Measurements from ENCODE around the gene PAPOLA.
"Not testable (repeated sequence)": the region's sequence is repeated elsewhere in the genome, so short reads cannot be mapped to it uniquely, and the experiment has no call there.

PAPOLA gene

DNA sequence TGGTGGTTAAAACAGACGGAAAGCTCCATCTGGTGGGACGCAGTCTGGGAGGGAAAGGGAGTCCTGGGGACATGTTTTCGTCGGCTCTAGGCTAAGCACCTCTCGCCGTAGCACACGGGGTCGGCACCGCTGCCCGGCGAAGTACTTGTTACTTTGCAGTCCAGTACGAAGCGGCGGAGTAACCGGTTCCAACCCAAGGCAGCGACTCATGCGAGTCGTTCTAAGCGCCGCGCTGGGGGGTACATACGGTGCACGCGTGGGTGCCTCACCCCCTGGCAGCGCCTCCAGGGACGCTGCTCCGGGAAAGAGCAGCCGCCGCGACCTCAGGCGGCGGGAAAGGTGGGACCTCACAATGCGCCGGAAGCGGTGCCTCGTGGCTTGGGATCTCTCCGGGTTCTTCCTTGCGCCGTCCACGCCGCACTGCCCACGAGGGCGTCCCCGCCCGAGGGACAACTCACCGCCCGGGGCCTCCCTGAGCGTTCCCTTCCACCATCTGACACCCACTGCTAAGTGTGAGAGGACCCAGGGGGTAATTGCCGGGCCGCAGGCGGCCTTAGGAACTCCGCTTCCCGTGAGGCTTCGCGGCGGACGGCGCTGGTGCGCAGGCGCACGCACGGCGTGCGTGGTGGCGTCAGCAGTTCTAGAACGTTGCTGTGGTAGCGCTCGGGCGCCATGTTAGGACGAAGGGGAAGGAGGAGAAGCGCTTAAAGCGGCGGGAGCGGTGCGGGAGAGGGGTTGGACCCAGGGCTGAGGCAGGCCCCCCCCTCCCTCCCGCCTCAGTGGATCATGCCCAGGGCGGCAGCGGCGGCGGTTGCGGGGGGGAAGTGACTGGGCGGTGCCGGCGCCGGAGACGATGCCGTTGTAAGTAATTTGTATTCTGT is at the start of gene PAPOLA:
Gene PAPOLA (plus strand): TSS at position 643 of the 881 bp plus-strand sequence. CDS start 211 bp downstream, at position 854.
- in situ Hi-C loops (cut with MboI; ENCODE audit: low sequenced_read_pairs): no loop called here

DNA sequence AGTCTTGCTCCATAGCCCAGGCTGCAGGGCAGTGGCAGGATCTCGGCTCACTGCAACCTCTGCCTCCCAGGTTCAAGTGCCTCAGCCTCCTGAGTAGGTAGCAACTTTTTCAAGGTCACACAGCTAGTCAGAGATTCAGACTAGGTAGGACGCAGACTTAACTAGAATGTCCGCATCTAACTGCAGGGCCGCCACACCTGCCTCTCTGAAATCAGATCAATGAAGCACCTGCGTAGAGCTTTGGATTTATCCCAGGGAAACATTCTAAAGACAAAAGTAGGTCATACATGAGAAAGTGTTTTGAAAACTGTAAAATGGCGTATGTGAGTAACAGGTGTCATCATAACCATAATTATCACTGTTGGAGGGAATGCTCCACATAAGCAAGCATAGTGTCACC is 49.5 kb upstream of the PAPOLA start:
- in situ Hi-C loops (cut with MboI; ENCODE audit: low sequenced_read_pairs): no loop called here

GRCh38 chr14:96455588-96455987 is 46.6 kb upstream of the PAPOLA start:
- in situ Hi-C loops (cut with MboI; ENCODE audit: low sequenced_read_pairs): no loop called here

- in situ Hi-C loops (cut with MboI; ENCODE audit: low sequenced_read_pairs): no loop called here
These were observed 42.3 kb upstream of the PAPOLA start for GRCh38 chr14:96459851-96460250.

DNA sequence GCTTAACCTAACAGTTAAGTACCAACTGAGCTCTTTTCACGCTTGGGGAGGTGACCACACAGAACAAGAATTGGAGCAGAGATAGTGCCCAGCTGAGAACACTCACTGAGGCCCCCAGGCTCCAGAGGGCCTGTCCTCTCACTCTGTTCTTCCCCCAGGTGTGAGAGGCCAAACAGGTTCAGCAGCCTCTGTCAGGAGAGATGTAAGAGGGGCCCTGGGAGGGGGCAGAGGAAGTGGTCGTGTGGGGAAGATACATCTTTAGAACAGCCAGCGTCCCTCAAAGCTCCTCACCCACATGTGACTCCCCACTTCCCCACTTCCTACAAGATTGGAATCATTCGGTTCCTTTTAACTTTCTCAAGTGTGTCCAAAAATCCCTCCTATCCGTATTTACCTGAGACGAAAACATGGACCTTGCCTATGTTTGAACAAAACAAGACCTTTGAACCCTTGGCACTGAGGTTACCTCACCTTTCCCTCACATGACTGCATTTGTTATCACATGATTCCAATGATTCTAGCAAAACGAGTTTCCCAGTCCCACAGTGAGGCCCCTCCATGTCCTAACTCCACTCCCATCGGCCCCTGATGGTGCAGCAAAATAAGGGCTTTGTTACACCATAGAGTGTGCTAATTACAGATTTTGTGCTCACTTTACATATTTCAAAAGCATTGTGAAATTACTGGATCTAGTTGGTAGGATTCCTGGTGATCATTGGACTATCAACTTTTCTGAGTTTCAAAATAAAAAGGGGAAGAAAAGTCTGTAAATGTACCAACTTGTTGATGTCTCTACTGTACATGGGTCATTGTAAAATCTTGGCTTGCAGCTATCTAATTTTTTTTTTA is 40.0 kb upstream of the PAPOLA start:
- in situ Hi-C loops (cut with MboI; ENCODE audit: low sequenced_read_pairs): no loop called here

- in situ Hi-C loops (cut with MboI; ENCODE audit: low sequenced_read_pairs): no loop called here
These were observed 38.0 kb upstream of the PAPOLA start for GRCh38 chr14:96464136-96464535.

DNA sequence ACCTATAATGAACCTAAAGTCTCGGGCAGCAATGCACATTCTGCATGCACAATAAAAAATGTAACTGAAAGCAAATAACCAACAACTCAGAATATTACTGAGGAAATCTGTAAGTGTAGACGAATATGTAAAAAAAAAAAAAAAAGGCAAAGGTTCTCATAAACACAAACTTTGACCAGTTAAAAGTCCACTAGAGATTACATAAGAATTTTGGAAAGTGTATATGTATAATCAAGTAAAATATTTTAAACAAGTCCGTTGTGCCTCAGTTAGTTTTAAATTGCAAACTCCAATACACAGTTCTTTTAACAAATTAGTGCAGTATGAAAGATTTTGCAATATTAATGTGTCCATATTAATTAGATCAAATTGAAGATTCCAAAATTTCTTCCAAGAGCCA is 35.3 kb upstream of the PAPOLA start:
- in situ Hi-C loops (cut with MboI; ENCODE audit: low sequenced_read_pairs): no loop called here

DNA sequence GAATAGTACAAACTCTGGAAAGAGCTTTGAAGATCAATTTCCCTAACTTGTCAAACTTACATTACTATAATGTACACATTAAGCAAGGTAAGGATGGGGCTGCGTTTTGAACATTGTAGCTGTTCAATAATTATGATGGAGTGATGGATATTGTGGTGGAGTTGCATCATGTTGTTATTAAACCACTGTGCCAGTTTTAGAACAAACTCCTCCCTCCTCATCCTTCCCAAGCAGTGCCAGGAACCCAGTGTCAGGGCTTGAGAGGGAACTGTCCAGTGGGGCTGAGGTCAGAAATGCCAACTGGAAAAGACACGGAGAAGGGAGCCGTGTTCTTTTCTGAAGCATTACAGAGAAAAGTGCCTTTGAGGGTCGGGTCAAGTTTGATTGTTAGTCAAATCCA is 31.9 kb upstream of the PAPOLA start:
- in situ Hi-C loops (cut with MboI; ENCODE audit: low sequenced_read_pairs): no loop called here

DNA sequence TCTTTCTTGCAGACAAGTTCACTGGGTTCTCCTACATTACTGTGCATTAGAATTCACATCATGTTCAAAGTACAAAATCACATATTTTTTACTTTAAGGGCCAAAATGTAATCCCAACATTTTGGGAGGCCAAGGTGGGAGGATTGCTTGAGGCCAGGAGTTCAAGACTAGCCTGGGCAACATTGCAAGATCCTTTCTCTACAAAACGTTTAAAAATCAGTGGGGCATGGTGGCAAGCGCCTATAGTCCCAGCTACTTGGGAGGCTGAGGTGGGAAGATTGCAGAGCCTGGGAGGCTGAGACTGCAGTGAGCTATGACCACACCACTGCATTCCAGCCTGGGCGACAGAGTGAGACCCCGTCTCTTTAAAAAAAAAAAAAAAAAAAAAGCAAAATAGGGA is 31.2 kb upstream of the PAPOLA start:
- in situ Hi-C loops (cut with MboI; ENCODE audit: low sequenced_read_pairs): not testable (repeated sequence)

GRCh38 chr14:96478119-96478518 is 24.1 kb upstream of the PAPOLA start:
- in situ Hi-C loops (cut with MboI; ENCODE audit: low sequenced_read_pairs): no loop called here

DNA sequence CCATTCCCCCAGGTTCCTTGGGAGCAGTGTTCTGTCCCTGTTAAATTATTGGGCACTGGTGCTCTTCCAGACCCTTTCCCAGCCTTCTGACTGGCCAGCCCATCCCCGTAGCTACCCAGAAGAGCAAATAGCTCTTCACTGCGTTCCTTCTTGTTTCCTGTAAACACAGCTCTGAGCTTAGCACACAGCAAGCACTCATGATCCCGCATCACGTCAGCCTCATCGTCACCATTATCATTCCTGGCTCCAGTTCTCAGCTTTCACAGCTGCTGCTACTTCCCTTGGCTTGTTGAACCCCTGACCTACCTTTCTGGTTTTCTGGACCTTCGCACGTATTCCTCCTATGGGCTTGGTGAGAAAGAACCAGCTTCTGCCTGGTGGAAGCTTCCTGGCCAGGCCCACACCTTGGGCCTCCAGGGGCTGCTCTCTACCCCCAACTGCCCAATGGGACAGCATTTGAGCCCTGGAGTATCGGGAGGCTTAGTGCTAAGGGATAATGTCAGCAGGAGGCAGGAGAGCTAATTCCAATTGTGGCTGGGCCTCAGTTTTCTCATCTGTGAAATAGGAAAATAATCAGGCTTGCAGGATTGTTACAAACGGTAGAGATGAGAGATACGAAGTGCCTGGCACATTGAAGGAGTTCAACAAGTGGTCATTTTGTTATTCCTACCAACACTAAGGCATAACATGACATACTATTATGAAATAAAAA is 22.6 kb upstream of the PAPOLA start:
- in situ Hi-C loops (cut with MboI; ENCODE audit: low sequenced_read_pairs): no loop called here

GRCh38 chr14:96481731-96482314 is 20.4 kb upstream of the PAPOLA start:
- in situ Hi-C loops (cut with MboI; ENCODE audit: low sequenced_read_pairs): no loop called here

DNA sequence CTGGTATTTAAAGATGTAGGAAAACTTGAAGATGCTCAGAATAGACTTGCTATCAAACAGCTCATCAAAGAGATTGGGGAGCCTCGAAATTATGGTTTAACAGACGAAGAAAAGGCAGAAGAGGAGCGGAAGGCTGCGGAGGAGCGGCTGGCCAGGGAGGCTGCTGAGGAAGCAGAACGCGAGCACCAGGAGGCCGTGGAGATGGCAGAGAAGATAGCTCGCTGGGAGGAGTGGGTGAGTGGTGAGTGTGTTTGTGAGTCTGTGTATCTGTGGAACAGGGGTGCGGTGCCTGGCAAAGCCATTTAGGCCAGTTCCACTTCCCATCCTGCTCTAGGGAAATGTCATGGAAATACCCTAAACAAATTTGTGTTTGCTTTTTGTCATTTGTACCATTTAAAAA is 19.2 kb upstream of the PAPOLA start:
- in situ Hi-C loops (cut with MboI; ENCODE audit: low sequenced_read_pairs): no loop called here

- in situ Hi-C loops (cut with MboI; ENCODE audit: low sequenced_read_pairs): no loop called here
These were observed 17.8 kb upstream of the PAPOLA start for GRCh38 chr14:96484399-96484798.

DNA sequence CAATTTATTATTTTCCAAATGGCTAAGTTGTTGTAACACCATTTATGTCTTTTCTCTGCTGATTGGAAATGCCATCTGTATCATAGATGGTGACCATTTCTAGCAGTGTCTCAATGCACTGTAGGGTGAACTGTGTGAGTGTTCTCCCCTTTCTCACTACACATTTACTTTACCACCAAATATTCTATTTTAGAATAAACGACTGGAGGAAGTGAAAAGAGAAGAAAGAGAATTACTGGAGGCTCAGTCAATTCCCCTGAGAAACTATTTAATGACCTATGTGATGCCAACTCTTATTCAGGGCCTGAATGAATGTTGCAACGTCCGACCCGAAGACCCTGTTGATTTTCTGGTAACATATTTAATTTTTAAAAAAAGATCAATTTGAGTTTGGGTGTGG is 15.5 kb upstream of the PAPOLA start:
- in situ Hi-C loops (cut with MboI; ENCODE audit: low sequenced_read_pairs): no loop called here

DNA sequence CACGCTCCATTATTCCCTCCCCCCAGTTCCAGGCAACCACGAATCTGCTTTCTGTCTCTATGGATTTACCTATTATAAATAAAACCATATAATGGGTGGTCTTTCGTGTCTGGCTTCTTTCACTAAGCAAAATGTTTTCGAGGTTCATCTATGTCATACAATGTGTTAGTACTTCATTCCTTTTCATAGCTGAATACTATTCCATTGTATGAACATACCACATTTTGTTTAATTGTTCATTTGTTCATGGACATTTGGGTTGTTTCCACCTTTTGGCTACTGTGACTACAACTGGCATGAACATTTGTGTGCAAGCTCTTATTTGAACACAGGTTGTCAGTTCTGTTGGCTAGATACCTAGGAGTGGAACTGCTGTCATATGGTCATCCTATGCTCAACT is 12.9 kb upstream of the PAPOLA start:
- in situ Hi-C loops (cut with MboI; ENCODE audit: low sequenced_read_pairs): no loop called here

DNA sequence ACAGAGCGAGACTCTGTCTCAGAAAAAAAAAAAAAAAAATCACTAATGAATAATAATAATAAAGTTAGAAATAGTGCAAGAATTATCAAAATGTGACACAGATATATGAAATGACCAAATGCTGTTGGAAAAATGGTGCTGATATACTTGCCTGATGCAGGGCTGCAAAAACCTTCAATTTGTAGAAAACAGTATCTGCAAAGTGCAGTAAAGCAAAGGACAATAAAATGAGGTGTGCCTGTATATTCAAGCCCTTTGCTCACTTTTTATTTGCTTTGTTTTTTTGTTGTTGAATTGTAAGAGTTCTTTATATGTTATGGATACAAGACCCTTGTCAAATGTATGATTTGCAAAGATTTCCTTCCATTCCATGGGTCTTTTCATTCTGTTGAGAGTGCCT is 9.0 kb upstream of the PAPOLA start:
- in situ Hi-C loops (cut with MboI; ENCODE audit: low sequenced_read_pairs): no loop called here

DNA sequence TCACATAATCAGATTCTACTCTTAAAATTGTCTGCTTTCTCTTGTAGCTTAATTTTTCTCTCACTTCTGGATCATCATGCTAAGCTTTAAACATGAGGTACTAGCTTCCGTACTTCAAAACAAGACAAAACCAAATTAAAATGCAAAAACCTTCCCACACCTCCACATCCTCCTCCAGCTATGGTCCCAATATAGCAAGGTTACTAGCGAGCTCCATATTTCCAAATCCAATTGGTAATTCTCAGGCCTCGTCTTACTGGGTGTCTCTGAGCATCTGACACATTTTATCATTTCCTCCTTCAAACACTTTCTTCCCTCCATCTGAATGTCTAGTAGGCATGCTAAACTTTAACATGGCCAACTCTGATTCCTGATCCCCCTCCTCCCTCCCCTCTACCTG is 7.9 kb upstream of the PAPOLA start:
- in situ Hi-C loops (cut with MboI; ENCODE audit: low sequenced_read_pairs): no loop called here

- in situ Hi-C loops (cut with MboI; ENCODE audit: low sequenced_read_pairs): no loop called here
These were observed 5.1 kb upstream of the PAPOLA start for GRCh38 chr14:96497087-96497486.

DNA sequence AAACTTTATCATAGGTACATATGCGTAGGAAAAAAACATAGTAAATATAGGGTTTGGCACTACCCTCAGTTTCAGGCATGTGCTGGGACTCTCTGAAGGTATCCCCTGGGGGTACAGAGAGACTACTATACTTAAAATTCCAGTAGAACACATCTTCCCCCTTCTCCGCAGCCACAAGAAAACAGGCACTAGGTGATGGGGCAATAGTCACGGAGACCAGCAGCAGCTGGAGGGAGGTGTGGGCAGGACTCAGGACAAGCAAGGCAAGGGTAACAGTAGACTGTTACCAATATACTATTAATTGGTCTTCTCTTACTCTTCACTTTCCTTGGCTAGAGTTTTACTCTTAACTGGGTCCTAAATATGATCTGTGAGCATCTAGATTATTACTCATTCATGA is 4.6 kb upstream of the PAPOLA start:
- in situ Hi-C loops (cut with MboI; ENCODE audit: low sequenced_read_pairs): no loop called here

DNA sequence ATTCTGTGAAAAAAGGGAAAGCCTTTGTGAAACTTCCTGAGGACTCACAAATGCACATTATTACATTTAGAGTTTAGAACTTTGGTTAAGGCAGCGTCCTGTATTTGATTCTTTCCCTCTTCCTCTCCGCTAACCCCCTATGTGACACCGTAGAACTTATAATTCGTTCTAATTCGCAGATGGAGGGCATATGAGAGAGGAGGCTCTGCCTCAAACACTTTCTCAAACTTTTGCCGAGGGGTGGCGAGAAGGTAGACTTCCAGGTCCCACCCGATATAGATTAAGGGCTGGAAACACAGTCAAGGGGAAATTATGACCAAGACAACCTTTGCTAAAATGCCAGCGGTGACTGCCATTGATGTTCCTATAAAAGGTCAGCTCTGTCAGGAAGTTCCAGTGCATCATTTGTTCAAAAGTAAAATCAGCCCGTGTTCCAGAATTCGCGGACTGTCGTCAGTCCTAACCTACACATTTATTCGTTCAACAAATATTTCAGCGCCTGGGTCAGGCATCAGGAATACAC is 904 bp upstream of the PAPOLA start:
- in situ Hi-C loops (cut with MboI; ENCODE audit: low sequenced_read_pairs): no loop called here

Measured in HL-60/S4 treated with phorbol 12-myristate 13-acetate at 8.2 ng/mL for 4 days and 3 days (cell line).